Endothelial cell (in vitro differentiated cells): ENCODE measurements around the gene PDIA6. TPM values are rescaled to one million over a fixed set of nuclear protein-coding genes. Genes with fewer than 3 reads are reported as not detected.
"Not testable (repeated sequence)": the region's sequence is repeated elsewhere in the genome, so short reads cannot be mapped to it uniquely, and the experiment has no call there.

ENCODE experiments used
- DNase-seq: peaks from one replicate; pipeline ENCODE4 v3.0.0; 2021; ENCODE audit warnings: low spot score
- H3K27ac Mint-ChIP-seq: one replicate; pipeline ENCODE4 v1.8.0; 2021; ENCODE audit warnings: mixed read lengths, inconsistent platforms; ENCODE audit not compliant: unreplicated experiment
- H3K27me3 Mint-ChIP-seq: one replicate; pipeline ENCODE4 v1.8.0; 2021; ENCODE audit warnings: mild to moderate bottlenecking, moderate library complexity, mixed read lengths, inconsistent platforms; ENCODE audit not compliant: unreplicated experiment
- H3K36me3 Mint-ChIP-seq: one replicate; pipeline ENCODE4 v1.8.0; 2021; ENCODE audit warnings: mild to moderate bottlenecking, low read depth, mixed read lengths, inconsistent platforms; ENCODE audit not compliant: unreplicated experiment
- H3K4me1 Mint-ChIP-seq: one replicate; pipeline ENCODE4 v1.8.0; 2021; ENCODE audit warnings: mild to moderate bottlenecking, mixed read lengths, inconsistent platforms; ENCODE audit not compliant: unreplicated experiment
- H3K4me3 Mint-ChIP-seq: one replicate; pipeline ENCODE4 v1.8.0; 2021; ENCODE audit warnings: mild to moderate bottlenecking, mixed read lengths, inconsistent platforms; ENCODE audit not compliant: unreplicated experiment
- H3K9me3 Mint-ChIP-seq: one replicate; pipeline ENCODE4 v1.8.0; 2021; ENCODE audit warnings: mixed read lengths, inconsistent platforms; ENCODE audit not compliant: unreplicated experiment
- CTCF ChIP-seq: fragments of 200-600 bp; sonication (generic); IDR thresholded peaks from one replicate; pipeline ENCODE4 v1.5.0; 2021; ENCODE audit warnings: antibody characterized with exemption; ENCODE audit not compliant: unreplicated experiment
- total RNA-seq: library from RNA; stranded (reverse); fragmentation: NEBNext Ultra II Directional; extraction: Animal tissue kit (Norgen Biotek cat#: 25700); gene quantifications from one replicate; pipeline ENCODE4 v1.2.1, GENCODE V29; 2021; ENCODE audit not compliant: unreplicated experiment

The PDIA6 gene
- total RNA-seq, 1 donor from 2014 or later = 292 TPM

GRCh38 chr2:10781746-10782145, 30.8 kb downstream of the PDIA6 start:
- H3K27me3 Mint-ChIP-seq = no peaks in the 10 kb centered on the region
- H3K36me3 Mint-ChIP-seq = peaks cover 35% of the 10 kb centered on the region
- H3K4me3 Mint-ChIP-seq = no peak overlapping the region
- no peaks in the 10 kb centered on the region for H3K9me3 Mint-ChIP-seq
- no peak overlapping the region for H3K27ac Mint-ChIP-seq
- DNase-seq = no peak
- no peak for TF ChIP-seq CTCF
- no peaks in the 10 kb centered on the region for H3K4me1 Mint-ChIP-seq

- peaks cover 27% of the 10 kb centered on the region for H3K36me3 Mint-ChIP-seq
- not testable (repeated sequence) for H3K4me1 Mint-ChIP-seq
Observed at GRCh38 chr2:10780821-10781220, 31.8 kb downstream of the PDIA6 start.

GRCh38 chr2:10780491-10780820, 32.1 kb downstream of the PDIA6 start:
- Mint-ChIP-seq H3K27ac (no peak overlapping the region), H3K36me3 (peaks cover 26% of the 10 kb centered on the region), H3K4me1 (no peaks in the 10 kb centered on the region), H3K9me3 (no peaks in the 10 kb centered on the region), H3K27me3 (peaks cover 2% of the 10 kb centered on the region), H3K4me3 (no peak overlapping the region)
- DNase-seq = no peak
- TF ChIP-seq CTCF = no peak

More at GRCh38 chr2:10780821-10781220, 31.8 kb downstream of the PDIA6 start:
- not testable (repeated sequence) for DNase-seq, H3K27me3 Mint-ChIP-seq, H3K27ac Mint-ChIP-seq, H3K4me3 Mint-ChIP-seq, H3K9me3 Mint-ChIP-seq

- H3K9me3 Mint-ChIP-seq = no peaks in the 10 kb centered on the region
- H3K27me3 Mint-ChIP-seq = peaks cover 2% of the 10 kb centered on the region
- no peak for TF ChIP-seq CTCF
- no peak for DNase-seq
- peaks cover 21% of the 10 kb centered on the region for H3K36me3 Mint-ChIP-seq
- no peak overlapping the region for H3K4me3 Mint-ChIP-seq
- H3K27ac Mint-ChIP-seq = no peak overlapping the region
- H3K4me1 Mint-ChIP-seq = no peaks in the 10 kb centered on the region
Observed at GRCh38 chr2:10779776-10780490, 32.7 kb downstream of the PDIA6 start.

- H3K9me3 Mint-ChIP-seq = no peaks in the 10 kb centered on the region
- peaks cover 2% of the 10 kb centered on the region for H3K27me3 Mint-ChIP-seq
- H3K4me1 Mint-ChIP-seq = no peaks in the 10 kb centered on the region
- H3K36me3 Mint-ChIP-seq = peaks cover 14% of the 10 kb centered on the region
- H3K4me3 Mint-ChIP-seq = no peak overlapping the region
- no peak for TF ChIP-seq CTCF
- no peak for DNase-seq
- H3K27ac Mint-ChIP-seq = no peak overlapping the region
Observed at GRCh38 chr2:10778724-10779115, 33.9 kb downstream of the PDIA6 start.
